AG08395 (cell line): ENCODE results near the gene NRCAM.

ENCODE experiments used
- DNase-seq: peaks from one replicate; pipeline ENCODE4 v3.0.0; 2012; ENCODE audit warnings: mixed read lengths, low spot score

NRCAM gene

DNA sequence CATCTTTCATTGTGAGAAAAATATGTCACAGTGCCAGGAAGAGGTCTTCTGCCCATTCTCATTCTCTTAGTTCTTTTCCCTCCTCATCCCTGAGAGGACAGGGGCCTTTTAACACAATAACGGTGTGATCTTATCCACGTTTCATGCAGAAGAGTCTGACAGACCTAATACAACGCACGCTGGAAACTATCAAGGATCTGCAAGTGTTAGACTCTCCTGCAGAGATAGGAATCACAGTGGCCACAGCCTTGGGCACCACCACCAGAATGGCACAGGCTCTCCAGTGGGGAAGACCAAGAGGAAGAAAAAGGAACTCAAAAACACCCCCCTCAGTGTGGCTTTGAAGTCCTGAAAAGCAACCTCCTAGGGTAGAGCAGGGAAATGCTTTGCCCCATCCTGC is 253.5 kb downstream of the NRCAM start:
- no peak for DNase-seq

GRCh38 chr7:108201766-108202165 is 254.5 kb downstream of the NRCAM start:
- no peak for DNase-seq

- DNase-seq: no peak
Measured at GRCh38 chr7:108200326-108200725, 255.9 kb downstream of the NRCAM start.

- no peak for DNase-seq
Measured at GRCh38 chr7:108197371-108198091, 258.7 kb downstream of the NRCAM start.

- peak; percentile 7 for DNase-seq
Measured at GRCh38 chr7:108196004-108196403, 260.2 kb downstream of the NRCAM start.

DNA sequence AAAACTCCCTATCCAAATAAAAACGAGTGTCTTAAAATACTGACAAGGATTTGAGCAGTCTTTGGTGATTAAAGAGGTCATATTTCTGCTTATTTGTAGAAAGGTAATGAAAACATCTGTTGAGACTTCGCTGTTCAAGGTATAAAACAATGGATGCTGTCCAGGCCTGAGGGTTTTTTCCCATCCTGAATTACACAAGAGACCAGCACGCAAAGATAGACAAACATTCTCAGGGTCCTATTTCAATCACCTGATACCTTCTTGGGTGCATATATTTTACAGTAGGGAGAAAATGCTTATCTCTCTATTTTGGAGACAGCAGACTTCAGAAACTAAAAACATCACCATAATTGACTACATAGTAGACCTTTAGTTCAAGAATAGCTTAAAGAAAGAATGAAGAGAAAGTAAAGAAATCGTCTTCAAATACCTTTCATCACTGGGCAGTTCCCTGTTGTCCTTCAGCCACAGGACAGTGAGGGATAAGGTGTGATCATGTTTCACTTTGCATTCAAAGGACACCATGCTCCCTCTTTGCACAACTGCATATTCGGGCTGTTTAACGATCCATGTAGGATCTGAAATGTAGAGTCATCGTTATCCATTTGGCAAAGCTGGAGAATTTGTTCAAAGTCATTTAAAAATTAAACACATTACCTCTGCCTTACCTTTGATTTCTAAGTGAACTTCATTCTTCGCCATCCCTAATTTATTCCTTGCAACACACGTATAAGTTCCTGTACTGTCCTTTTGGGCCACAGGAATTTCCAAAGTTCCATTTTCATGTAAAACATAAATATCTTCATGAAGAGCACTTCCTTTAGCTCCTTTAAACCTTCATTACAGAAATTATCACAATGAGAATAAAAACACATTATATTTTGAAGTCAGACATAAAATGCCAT is 262.4 kb downstream of the NRCAM start:
- no peak for DNase-seq

DNA sequence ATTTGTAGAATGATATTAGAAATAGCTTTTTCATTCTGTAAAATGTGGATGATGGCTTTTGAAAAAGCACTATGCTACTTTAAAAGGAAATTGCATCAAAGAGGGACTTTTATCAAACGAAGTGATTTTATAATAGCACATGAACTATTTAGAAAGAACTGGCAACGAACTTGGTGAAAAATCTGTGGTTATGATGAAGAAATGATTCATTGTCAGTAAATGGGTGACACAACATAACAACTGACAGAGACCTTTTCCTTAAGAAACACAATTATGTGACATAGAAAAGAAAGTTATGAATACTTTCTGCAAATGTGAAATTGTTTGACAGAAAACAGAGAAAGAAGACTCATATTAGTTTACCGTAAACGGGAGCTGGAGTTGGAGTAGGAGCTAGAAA is 265.3 kb downstream of the NRCAM start:
- peak; percentile 10 for DNase-seq

GRCh38 chr7:108189733-108190388 is 266.4 kb downstream of the NRCAM start:
- no peak for DNase-seq

GRCh38 chr7:108188724-108189123 is 267.5 kb downstream of the NRCAM start:
- DNase-seq: no peak

GRCh38 chr7:108181073-108181985 is 274.9 kb downstream of the NRCAM start:
- DNase-seq: peak; percentile 48

DNA sequence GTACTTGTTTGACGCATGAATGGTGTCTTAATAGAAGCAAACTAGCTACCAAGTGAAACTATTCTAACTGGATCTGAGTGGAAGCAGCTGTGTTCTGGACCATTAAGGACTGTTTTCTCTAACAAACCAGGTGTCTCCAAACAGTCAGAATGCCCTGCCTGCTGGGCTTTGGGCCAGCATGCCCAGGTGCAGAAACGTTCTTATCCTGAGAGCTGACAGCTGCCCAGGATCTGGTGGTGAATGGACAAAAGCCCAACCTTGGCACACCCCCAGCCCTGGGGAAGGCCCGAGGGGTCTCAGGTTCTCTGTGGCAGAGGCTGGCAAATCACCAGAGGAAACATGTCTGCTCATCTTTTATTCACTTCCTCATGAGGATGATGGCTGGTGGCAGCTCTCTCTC is 277.8 kb downstream of the NRCAM start:
- DNase-seq: no peak

GRCh38 chr7:108171164-108171563 is 285.1 kb downstream of the NRCAM start:
- DNase-seq: no peak

- no peak for DNase-seq
Measured at GRCh38 chr7:108170251-108170650, 286.0 kb downstream of the NRCAM start.

DNA sequence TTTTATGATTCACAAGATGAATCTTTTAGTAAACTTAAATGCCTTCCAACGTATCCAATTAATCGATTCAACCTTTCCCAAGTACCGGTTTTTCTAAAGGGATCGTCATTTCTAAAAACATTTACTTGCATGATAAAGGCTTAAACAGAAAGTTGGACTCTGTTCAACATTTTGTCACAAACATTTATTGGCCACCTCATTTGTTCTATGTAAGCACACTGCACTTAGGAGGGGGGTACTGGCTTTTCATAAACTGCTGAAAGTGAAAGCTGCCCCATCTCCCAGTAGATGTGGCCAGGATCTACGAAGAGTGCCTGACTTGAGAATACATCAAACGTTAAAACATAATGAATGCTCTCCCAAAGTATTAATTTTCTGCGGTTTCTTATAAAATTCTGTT is 288.8 kb downstream of the NRCAM start:
- DNase-seq: peak; percentile 5

GRCh38 chr7:108166687-108167086 is 289.5 kb downstream of the NRCAM start:
- DNase-seq: no peak

DNA sequence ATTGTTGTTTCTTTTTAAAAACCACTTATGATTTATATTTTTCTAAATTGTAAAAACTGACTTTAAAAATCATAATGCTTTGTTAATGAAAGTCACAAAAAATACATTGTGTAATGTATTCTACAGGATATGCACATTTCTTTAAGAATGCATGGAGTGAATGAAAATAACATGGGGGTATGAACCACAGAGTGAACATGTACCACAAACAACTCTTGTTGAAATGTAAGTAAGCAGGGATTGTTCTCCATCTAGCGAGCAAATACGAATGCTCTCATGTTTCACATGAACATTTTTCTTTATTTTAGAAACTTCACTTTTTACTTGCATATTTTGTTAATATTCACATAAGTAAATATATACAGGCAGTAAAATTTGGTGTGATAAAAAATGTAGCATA is 290.5 kb downstream of the NRCAM start:
- no peak for DNase-seq

DNA sequence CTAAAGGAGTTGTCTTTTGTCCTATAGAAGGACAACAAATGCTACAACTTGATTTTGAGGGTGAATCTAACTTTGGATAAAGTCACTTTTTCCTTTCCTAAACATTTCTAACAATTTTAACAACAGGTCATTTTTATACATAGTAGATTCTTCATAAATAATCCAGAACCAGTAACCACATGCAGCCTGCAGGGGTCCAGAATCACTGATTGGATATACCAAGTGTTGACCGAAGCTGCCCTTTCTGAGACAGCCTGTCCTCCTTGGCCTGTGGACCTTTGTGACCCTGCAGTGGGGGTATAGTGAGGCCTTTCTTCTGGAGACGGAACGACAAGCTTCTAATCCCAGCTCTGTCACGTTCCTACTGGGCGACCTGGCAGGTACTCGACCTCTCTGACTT is 291.3 kb downstream of the NRCAM start:
- no peak for DNase-seq

GRCh38 chr7:108164342-108164741 is 291.9 kb downstream of the NRCAM start:
- no peak for DNase-seq

- DNase-seq: no peak
Measured at GRCh38 chr7:108158776-108159175, 297.5 kb downstream of the NRCAM start.

DNA sequence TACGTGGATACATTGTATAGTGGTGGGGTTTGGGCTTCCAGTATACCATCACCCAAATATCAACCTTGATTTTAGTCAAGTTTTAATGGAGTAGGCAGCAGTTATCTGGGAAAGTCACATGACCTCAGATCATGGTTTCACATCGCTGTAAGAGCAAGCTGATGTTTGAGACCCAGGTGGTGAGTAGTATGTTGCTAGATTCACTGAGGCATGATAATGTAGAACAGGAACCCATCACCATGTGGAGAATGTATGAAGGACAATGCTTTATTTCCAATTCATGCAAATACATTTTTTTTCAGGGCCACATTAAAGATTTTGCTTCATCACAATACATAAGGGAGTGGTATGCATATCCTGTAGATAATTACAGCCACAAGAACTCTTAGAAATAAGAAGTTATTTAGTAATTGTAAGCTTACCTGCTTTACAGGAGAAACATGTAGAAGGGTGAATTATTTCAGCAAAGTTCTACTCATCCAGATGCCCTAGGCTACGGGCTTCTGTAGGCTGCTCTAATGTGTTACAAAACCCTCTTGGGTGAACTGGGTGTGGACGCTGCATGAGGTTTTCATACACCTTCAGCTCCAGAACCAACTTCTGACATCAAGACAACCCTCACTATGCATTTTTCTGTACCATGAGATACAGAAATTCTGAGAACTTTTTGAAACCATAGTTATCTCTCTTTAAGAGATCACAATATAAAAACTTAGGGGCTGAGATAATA is 298.5 kb downstream of the NRCAM start:
- DNase-seq: no peak
